Measurements from ENCODE around the gene AOC2. TPM values are rescaled to one million over a fixed set of nuclear protein-coding genes. Genes with fewer than 3 reads are reported as not detected.
"Not testable (repeated sequence)": the region's sequence is repeated elsewhere in the genome, so short reads cannot be mapped to it uniquely, and the experiment has no call there.

AOC2 gene
- total RNA-seq, 1 experiment from 2014 or later = 0.26 TPM

GRCh38 chr17:42868338-42868737 lies 24.0 kb downstream of the AOC2 start:
- in situ Hi-C loops (cut with HindIII; ENCODE audit: low pct_unique_long_range_greater_than_20kb, low sequenced_read_pairs) = no loop called here
- DNase-seq (ENCODE audit: low read depth, low spot score) = no peak

- DNase-seq (ENCODE audit: low read depth, low spot score) = no peak
- in situ Hi-C loops (cut with HindIII; ENCODE audit: low pct_unique_long_range_greater_than_20kb, low sequenced_read_pairs) = no loop called here
These were observed 27.3 kb downstream of the AOC2 start for GRCh38 chr17:42871647-42872046.

GRCh38 chr17:42872251-42872965 lies 28.0 kb downstream of the AOC2 start:
- in situ Hi-C loops (cut with HindIII; ENCODE audit: low pct_unique_long_range_greater_than_20kb, low sequenced_read_pairs) = no loop called here
- no peak for DNase-seq (ENCODE audit: low read depth, low spot score)

GRCh38 chr17:42873315-42873714 lies 28.9 kb downstream of the AOC2 start:
- DNase-seq (ENCODE audit: low read depth, low spot score) = no peak
- in situ Hi-C loops (cut with HindIII; ENCODE audit: low pct_unique_long_range_greater_than_20kb, low sequenced_read_pairs) = no loop called here

- DNase-seq (ENCODE audit: low read depth, low spot score); in situ Hi-C loops (cut with HindIII; ENCODE audit: low pct_unique_long_range_greater_than_20kb, low sequenced_read_pairs): not testable (repeated sequence)
These were observed 29.7 kb downstream of the AOC2 start for GRCh38 chr17:42873932-42874695.

GRCh38 chr17:42877037-42877436 lies 32.7 kb downstream of the AOC2 start:
- no peak for DNase-seq (ENCODE audit: low read depth, low spot score)
- in situ Hi-C loops (cut with HindIII; ENCODE audit: low pct_unique_long_range_greater_than_20kb, low sequenced_read_pairs) = no loop called here

- no peak for DNase-seq (ENCODE audit: low read depth, low spot score)
- in situ Hi-C loops (cut with HindIII; ENCODE audit: low pct_unique_long_range_greater_than_20kb, low sequenced_read_pairs) = no loop called here
These were observed 33.9 kb downstream of the AOC2 start for GRCh38 chr17:42878123-42878880.

GRCh38 chr17:42878924-42879595 lies 34.7 kb downstream of the AOC2 start:
- DNase-seq (ENCODE audit: low read depth, low spot score) = no peak
- in situ Hi-C loops (cut with HindIII; ENCODE audit: low pct_unique_long_range_greater_than_20kb, low sequenced_read_pairs) = no loop called here

GRCh38 chr17:42879596-42879985 lies 35.2 kb downstream of the AOC2 start:
- in situ Hi-C loops (cut with HindIII; ENCODE audit: low pct_unique_long_range_greater_than_20kb, low sequenced_read_pairs) = no loop called here
- DNase-seq (ENCODE audit: low read depth, low spot score) = no peak

- DNase-seq (ENCODE audit: low read depth, low spot score) = no peak
- in situ Hi-C loops (cut with HindIII; ENCODE audit: low pct_unique_long_range_greater_than_20kb, low sequenced_read_pairs) = no loop called here
These were observed 36.5 kb downstream of the AOC2 start for GRCh38 chr17:42880776-42881310.

- in situ Hi-C loops (cut with HindIII; ENCODE audit: low pct_unique_long_range_greater_than_20kb, low sequenced_read_pairs); DNase-seq (ENCODE audit: low read depth, low spot score): not testable (repeated sequence)
These were observed 37.3 kb downstream of the AOC2 start for GRCh38 chr17:42881706-42882105.

- in situ Hi-C loops (cut with HindIII; ENCODE audit: low pct_unique_long_range_greater_than_20kb, low sequenced_read_pairs) = no loop called here
- DNase-seq (ENCODE audit: low read depth, low spot score) = no peak
These were observed 37.8 kb downstream of the AOC2 start for GRCh38 chr17:42882166-42882565.

GRCh38 chr17:42883802-42884558 lies 39.6 kb downstream of the AOC2 start:
- DNase-seq (ENCODE audit: low read depth, low spot score) = no peak
- in situ Hi-C loops (cut with HindIII; ENCODE audit: low pct_unique_long_range_greater_than_20kb, low sequenced_read_pairs) = no loop called here

GRCh38 chr17:42885806-42886205 lies 41.4 kb downstream of the AOC2 start:
- in situ Hi-C loops (cut with HindIII; ENCODE audit: low pct_unique_long_range_greater_than_20kb, low sequenced_read_pairs); DNase-seq (ENCODE audit: low read depth, low spot score): not testable (repeated sequence)

GRCh38 chr17:42886283-42887176 lies 42.1 kb downstream of the AOC2 start:
- in situ Hi-C loops (cut with HindIII; ENCODE audit: low pct_unique_long_range_greater_than_20kb, low sequenced_read_pairs) = no loop called here

GRCh38 chr17:42889809-42890208 lies 45.4 kb downstream of the AOC2 start:
- in situ Hi-C loops (cut with HindIII; ENCODE audit: low pct_unique_long_range_greater_than_20kb, low sequenced_read_pairs) = no loop called here
- no peak for DNase-seq (ENCODE audit: low read depth, low spot score)

More at GRCh38 chr17:42886283-42887176, 42.1 kb downstream of the AOC2 start:
- DNase-seq (ENCODE audit: low read depth, low spot score) = no peak

Data from SK-MEL-5 (cell line).